GM23338 (cell line): ENCODE results near the gene ENTR1.

ENCODE experiments used
- EZH2 ChIP-seq: fragments of 200-600 bp; sonication (generic); IDR thresholded peaks from one replicate; pipeline ENCODE4 v1.8.0; 2017; ENCODE audit warnings: antibody characterized with exemption, mild to moderate bottlenecking, low read depth; ENCODE audit not compliant: unreplicated experiment
- EZH2phosphoT487 ChIP-seq: fragments of 200-600 bp; sonication (generic); IDR thresholded peaks from one replicate; pipeline ENCODE4 v1.8.1; 2018; ENCODE audit warnings: antibody characterized with exemption; ENCODE audit not compliant: unreplicated experiment
- POLR2AphosphoS5 ChIP-seq: IDR thresholded peaks from 2 replicates; pipeline ENCODE4 v1.6.1; 2016; ENCODE audit warnings: antibody characterized with exemption, low read depth
- STAT1 ChIP-seq: IDR thresholded peaks from one replicate; pipeline ENCODE4 v1.6.1; 2016; ENCODE audit warnings: antibody characterized with exemption; ENCODE audit not compliant: unreplicated experiment
- ZNF331 ChIP-seq: fragments of 250-450 bp; sonication (Bioruptor Pico); IDR thresholded peaks from 2 replicates; pipeline ENCODE4 v1.5.0; 2020; ENCODE audit warnings: low read depth, mild to moderate bottlenecking, moderate library complexity
- TF ChIP-seq, protein P1 (sequence below), 2 experiments: fragments of 200-600 bp in 1 of 2; sonication (generic) in 1 of 2; conservative IDR thresholded peaks; 2 replicates each; pipeline versions ENCODE4 v1.5.1 to v1.6.1; 2016 to 2017; ENCODE audit warnings: antibody characterized with exemption in 2 of 2, low read depth in 2 of 2, mild to moderate bottlenecking in 2 of 2, moderate library complexity in 1 of 2
- TF ChIP-seq, protein P2 (sequence below): IDR thresholded peaks from 2 replicates; pipeline ENCODE4 v1.6.1; 2016; ENCODE audit warnings: antibody characterized with exemption
- TF ChIP-seq, protein P3 (sequence below): IDR thresholded peaks from one replicate; pipeline ENCODE4 v1.6.1; 2018; ENCODE audit warnings: antibody characterized with exemption; ENCODE audit not compliant: unreplicated experiment

- TF ChIP-seq EZH2 (no peak), EZH2phosphoT487 (no peak), POLR2AphosphoS5 (no peak), STAT1 (no peak), ZNF331 (no peak)
- TF ChIP-seq, protein P1, sequence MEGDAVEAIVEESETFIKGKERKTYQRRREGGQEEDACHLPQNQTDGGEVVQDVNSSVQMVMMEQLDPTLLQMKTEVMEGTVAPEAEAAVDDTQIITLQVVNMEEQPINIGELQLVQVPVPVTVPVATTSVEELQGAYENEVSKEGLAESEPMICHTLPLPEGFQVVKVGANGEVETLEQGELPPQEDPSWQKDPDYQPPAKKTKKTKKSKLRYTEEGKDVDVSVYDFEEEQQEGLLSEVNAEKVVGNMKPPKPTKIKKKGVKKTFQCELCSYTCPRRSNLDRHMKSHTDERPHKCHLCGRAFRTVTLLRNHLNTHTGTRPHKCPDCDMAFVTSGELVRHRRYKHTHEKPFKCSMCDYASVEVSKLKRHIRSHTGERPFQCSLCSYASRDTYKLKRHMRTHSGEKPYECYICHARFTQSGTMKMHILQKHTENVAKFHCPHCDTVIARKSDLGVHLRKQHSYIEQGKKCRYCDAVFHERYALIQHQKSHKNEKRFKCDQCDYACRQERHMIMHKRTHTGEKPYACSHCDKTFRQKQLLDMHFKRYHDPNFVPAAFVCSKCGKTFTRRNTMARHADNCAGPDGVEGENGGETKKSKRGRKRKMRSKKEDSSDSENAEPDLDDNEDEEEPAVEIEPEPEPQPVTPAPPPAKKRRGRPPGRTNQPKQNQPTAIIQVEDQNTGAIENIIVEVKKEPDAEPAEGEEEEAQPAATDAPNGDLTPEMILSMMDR (conservative IDR thresholded peaks at IDR 0.05; ENCODE audit: low read depth in 2 of 2) = no peak
- TF ChIP-seq, protein P2, sequence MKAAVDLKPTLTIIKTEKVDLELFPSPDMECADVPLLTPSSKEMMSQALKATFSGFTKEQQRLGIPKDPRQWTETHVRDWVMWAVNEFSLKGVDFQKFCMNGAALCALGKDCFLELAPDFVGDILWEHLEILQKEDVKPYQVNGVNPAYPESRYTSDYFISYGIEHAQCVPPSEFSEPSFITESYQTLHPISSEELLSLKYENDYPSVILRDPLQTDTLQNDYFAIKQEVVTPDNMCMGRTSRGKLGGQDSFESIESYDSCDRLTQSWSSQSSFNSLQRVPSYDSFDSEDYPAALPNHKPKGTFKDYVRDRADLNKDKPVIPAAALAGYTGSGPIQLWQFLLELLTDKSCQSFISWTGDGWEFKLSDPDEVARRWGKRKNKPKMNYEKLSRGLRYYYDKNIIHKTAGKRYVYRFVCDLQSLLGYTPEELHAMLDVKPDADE = no peak
- TF ChIP-seq, protein P3, sequence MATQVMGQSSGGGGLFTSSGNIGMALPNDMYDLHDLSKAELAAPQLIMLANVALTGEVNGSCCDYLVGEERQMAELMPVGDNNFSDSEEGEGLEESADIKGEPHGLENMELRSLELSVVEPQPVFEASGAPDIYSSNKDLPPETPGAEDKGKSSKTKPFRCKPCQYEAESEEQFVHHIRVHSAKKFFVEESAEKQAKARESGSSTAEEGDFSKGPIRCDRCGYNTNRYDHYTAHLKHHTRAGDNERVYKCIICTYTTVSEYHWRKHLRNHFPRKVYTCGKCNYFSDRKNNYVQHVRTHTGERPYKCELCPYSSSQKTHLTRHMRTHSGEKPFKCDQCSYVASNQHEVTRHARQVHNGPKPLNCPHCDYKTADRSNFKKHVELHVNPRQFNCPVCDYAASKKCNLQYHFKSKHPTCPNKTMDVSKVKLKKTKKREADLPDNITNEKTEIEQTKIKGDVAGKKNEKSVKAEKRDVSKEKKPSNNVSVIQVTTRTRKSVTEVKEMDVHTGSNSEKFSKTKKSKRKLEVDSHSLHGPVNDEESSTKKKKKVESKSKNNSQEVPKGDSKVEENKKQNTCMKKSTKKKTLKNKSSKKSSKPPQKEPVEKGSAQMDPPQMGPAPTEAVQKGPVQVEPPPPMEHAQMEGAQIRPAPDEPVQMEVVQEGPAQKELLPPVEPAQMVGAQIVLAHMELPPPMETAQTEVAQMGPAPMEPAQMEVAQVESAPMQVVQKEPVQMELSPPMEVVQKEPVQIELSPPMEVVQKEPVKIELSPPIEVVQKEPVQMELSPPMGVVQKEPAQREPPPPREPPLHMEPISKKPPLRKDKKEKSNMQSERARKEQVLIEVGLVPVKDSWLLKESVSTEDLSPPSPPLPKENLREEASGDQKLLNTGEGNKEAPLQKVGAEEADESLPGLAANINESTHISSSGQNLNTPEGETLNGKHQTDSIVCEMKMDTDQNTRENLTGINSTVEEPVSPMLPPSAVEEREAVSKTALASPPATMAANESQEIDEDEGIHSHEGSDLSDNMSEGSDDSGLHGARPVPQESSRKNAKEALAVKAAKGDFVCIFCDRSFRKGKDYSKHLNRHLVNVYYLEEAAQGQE = no peak
These were observed 36.9 kb upstream of the ENTR1 start for GRCh38 chr9:136447173-136447778.
